Measurements from ENCODE around the gene LPAR4. TPM values are rescaled to one million over a fixed set of nuclear protein-coding genes. Genes with fewer than 3 reads are reported as not detected.

LPAR4 gene
- total RNA-seq, 5 donors from 2014 or later (not counting 1 experiment from before 2014, with no cell fraction given): not detected

Other genes starting within 250 kb of the LPAR4 start
- not detected for gene RTL3, start 88.4 kb upstream of the LPAR4 start, total RNA-seq
- 10 to 100 TPM; 49.9 to 71.9 (median 67.4) TPM for gene P2RY10, start 197.7 kb downstream of the LPAR4 start, total RNA-seq